ENCODE data around the gene APOC1.

The APOC1 gene

DNA sequence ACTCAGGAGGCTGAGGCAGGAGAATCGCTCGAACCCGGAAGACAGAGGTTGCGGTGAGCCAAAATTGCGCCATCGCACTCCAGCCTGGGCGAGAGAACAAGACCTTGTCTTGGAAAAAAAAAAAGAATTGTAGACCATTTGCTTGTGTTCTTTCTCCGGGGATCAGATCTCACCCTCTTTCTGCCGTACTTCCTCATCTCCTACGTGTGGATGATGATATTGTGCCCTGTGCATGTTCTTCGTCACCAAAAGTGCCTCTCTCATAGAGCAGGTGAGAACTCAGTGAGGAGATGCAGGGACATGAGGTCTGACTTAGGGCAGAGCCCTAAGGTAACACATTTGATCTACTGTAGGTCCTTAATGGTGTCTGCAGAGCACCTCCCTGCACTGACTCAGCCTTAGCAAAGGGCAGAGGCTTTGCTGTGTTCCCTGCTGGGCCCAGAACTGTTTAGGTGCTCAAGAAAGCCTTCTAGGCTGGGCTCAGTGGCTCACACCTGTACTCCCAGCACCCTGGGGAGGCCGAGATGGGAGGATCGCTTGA, 32.7 kb downstream of the APOC1 start:
- Histone ChIP-seq H2AK5ac (ENCODE audit: low read length) (no peak overlapping the region), H2BK120ac (ENCODE audit: insufficient read depth, low read length, poor library complexity) (no peak overlapping the region), H2BK12ac (ENCODE audit: low read length) (no peak overlapping the region), H3K4me3 (ENCODE audit: low read depth, low read length) (no peak overlapping the region), H3K4me2 (ENCODE audit: low read length) (no peak overlapping the region), H3K27ac (ENCODE audit: low read depth, low read length) (no peak overlapping the region), H3K79me1 (ENCODE audit: low read length) (no peaks in the 10 kb centered on the region), H3K14ac (ENCODE audit: low read length) (no peak overlapping the region), H3K23ac (ENCODE audit: low read length) (no peak overlapping the region), H3K4me1 (ENCODE audit: control insufficient read depth in 1 of 2, insufficient read depth in 2 of 2, low read length in 2 of 2) (peaks cover 2 to 3% of the 10 kb centered on the region in 2 experiments), H3K27me3 (ENCODE audit: insufficient read depth, low read length) (no peaks in the 10 kb centered on the region), H4K12ac (ENCODE audit: low read depth, low read length) (no peak overlapping the region), H3K4ac (ENCODE audit: low read depth, low read length) (no peak overlapping the region), H3K9me3 (ENCODE audit: insufficient read depth, low read depth, low read length) (no peaks in the 10 kb centered on the region), H3K79me2 (ENCODE audit: control insufficient read depth, insufficient read depth, low read length, poor library complexity) (no peaks in the 10 kb centered on the region), H4K91ac (ENCODE audit: low read depth, low read length) (no peak overlapping the region), H2BK5ac (ENCODE audit: low read depth, low read length, poor library complexity) (no peak overlapping the region), H3K36me3 (ENCODE audit: control insufficient read depth in 1 of 2, insufficient read depth in 2 of 2, low read length in 2 of 2) (peaks cover 0 to 2% of the 10 kb centered on the region in 2 experiments), H3K9ac (ENCODE audit: low read length) (no peak overlapping the region), H4K8ac (ENCODE audit: low read depth, low read length) (no peak overlapping the region), H2AFZ (ENCODE audit: insufficient read depth, low read length, poor library complexity) (no peak overlapping the region), H3K18ac (ENCODE audit: low read length) (no peak overlapping the region)
- WGBS (ENCODE audit: extremely low coverage, insufficient coverage, insufficient read length): no CpG with 5 or more reads among the region's 13 CpGs
- no peak for DNase-seq

DNA sequence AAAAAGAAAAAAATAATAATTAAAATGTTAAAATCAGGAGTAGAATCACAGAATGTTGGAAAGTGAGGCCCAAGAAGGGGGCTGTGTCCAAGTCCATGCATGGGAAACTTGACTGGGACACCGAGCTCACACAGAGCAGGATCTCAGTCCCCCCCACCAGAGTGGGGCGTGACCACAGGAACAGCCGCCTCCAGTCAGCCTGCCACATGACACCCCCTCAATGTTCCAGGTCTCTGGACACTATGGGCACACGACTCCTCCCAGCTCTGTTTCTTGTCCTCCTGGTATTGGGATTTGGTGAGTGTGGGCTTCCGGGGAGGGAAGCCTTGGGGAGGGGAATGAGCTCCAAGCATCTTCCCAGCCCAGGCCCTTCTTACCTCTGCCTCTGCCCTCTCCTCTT, 33.8 kb downstream of the APOC1 start:
- H3K27me3 ChIP-seq (ENCODE audit: insufficient read depth, low read length): no peaks in the 10 kb centered on the region
- peaks cover 0 to 2% of the 10 kb centered on the region in 2 experiments for H3K36me3 ChIP-seq (ENCODE audit: control insufficient read depth in 1 of 2, insufficient read depth in 2 of 2, low read length in 2 of 2)
- no peak overlapping the region for H2AK5ac ChIP-seq (ENCODE audit: low read length)

DNA sequence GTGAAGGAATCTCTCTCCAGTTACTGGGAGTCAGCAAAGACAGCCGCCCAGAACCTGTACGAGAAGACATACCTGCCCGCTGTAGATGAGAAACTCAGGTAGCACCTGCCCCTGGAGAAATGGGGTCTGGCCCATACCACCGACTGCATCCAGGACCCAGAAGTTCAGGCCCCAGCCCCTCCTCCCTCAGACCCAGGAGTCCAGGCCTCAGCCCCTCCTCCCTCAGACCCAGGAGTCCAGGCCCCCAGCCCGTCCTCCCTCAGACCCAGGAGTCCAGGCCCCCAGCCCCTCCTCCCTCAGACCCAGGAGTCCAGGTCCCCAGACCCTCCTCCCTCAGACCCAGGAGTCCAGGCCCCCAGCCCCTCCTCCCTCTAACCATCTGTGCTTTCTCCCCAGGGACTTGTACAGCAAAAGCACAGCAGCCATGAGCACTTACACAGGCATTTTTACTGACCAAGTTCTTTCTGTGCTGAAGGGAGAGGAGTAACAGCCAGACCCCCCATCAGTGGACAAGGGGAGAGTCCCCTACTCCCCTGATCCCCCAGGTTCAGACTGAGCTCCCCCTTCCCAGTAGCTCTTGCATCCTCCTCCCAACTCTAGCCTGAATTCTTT, 34.5 kb downstream of the APOC1 start:
- no peak overlapping the region for H3K14ac ChIP-seq (ENCODE audit: low read length)
- no peak overlapping the region for H4K8ac ChIP-seq (ENCODE audit: low read depth, low read length)
- H3K27ac ChIP-seq (ENCODE audit: low read depth, low read length): no peak overlapping the region
- H3K36me3 ChIP-seq (ENCODE audit: control insufficient read depth in 1 of 2, insufficient read depth in 2 of 2, low read length in 2 of 2): peaks cover 0 to 2% of the 10 kb centered on the region in 2 experiments
- no peak overlapping the region for H3K23ac ChIP-seq (ENCODE audit: low read length)
- H3K9me3 ChIP-seq (ENCODE audit: insufficient read depth, low read depth, low read length): no peaks in the 10 kb centered on the region
- no peak overlapping the region for H2BK5ac ChIP-seq (ENCODE audit: low read depth, low read length, poor library complexity)
- no peak overlapping the region for H2AK5ac ChIP-seq (ENCODE audit: low read length)
- H3K27me3 ChIP-seq (ENCODE audit: insufficient read depth, low read length): no peaks in the 10 kb centered on the region
- no peak overlapping the region for H2BK12ac ChIP-seq (ENCODE audit: low read length)
- H4K91ac ChIP-seq (ENCODE audit: low read depth, low read length): no peak overlapping the region
- H3K4ac ChIP-seq (ENCODE audit: low read depth, low read length): no peak overlapping the region
- H3K9ac ChIP-seq (ENCODE audit: low read length): no peak overlapping the region
- H3K4me1 ChIP-seq (ENCODE audit: control insufficient read depth in 1 of 2, insufficient read depth in 2 of 2, low read length in 2 of 2): peaks cover 2 to 3% of the 10 kb centered on the region in 2 experiments
- no peak overlapping the region for H3K4me3 ChIP-seq (ENCODE audit: low read depth, low read length)
- H3K79me1 ChIP-seq (ENCODE audit: low read length): no peaks in the 10 kb centered on the region
- DNase-seq: no peak
- WGBS (ENCODE audit: extremely low coverage, insufficient coverage, insufficient read length): no CpG with 5 or more reads among the region's 5 CpGs
- no peaks in the 10 kb centered on the region for H3K79me2 ChIP-seq (ENCODE audit: control insufficient read depth, insufficient read depth, low read length, poor library complexity)
- no peak overlapping the region for H2AFZ ChIP-seq (ENCODE audit: insufficient read depth, low read length, poor library complexity)
- H2BK120ac ChIP-seq (ENCODE audit: insufficient read depth, low read length, poor library complexity): no peak overlapping the region
- no peak overlapping the region for H4K12ac ChIP-seq (ENCODE audit: low read depth, low read length)
- no peak overlapping the region for H3K18ac ChIP-seq (ENCODE audit: low read length)
- no peak overlapping the region for H3K4me2 ChIP-seq (ENCODE audit: low read length)

More for the DNA sequence above, 33.8 kb downstream of the APOC1 start:
- Histone ChIP-seq H3K4me3 (ENCODE audit: low read depth, low read length) (no peak overlapping the region), H4K8ac (ENCODE audit: low read depth, low read length) (no peak overlapping the region), H4K12ac (ENCODE audit: low read depth, low read length) (no peak overlapping the region), H3K79me1 (ENCODE audit: low read length) (no peaks in the 10 kb centered on the region), H3K4me2 (ENCODE audit: low read length) (no peak overlapping the region), H3K4ac (ENCODE audit: low read depth, low read length) (no peak overlapping the region), H3K9me3 (ENCODE audit: insufficient read depth, low read depth, low read length) (no peaks in the 10 kb centered on the region), H3K14ac (ENCODE audit: low read length) (no peak overlapping the region), H3K27ac (ENCODE audit: low read depth, low read length) (no peak overlapping the region), H3K9ac (ENCODE audit: low read length) (no peak overlapping the region), H2AFZ (ENCODE audit: insufficient read depth, low read length, poor library complexity) (no peak overlapping the region), H3K18ac (ENCODE audit: low read length) (no peak overlapping the region), H3K23ac (ENCODE audit: low read length) (no peak overlapping the region), H2BK12ac (ENCODE audit: low read length) (no peak overlapping the region), H3K79me2 (ENCODE audit: control insufficient read depth, insufficient read depth, low read length, poor library complexity) (no peaks in the 10 kb centered on the region), H2BK5ac (ENCODE audit: low read depth, low read length, poor library complexity) (no peak overlapping the region), H3K4me1 (ENCODE audit: control insufficient read depth in 1 of 2, insufficient read depth in 2 of 2, low read length in 2 of 2) (peaks cover 2 to 3% of the 10 kb centered on the region in 2 experiments), H2BK120ac (ENCODE audit: insufficient read depth, low read length, poor library complexity) (no peak overlapping the region), H4K91ac (ENCODE audit: low read depth, low read length) (no peak overlapping the region)
- no peak for DNase-seq
- WGBS (ENCODE audit: extremely low coverage, insufficient coverage, insufficient read length): no CpG with 5 or more reads among the region's 5 CpGs

DNA sequence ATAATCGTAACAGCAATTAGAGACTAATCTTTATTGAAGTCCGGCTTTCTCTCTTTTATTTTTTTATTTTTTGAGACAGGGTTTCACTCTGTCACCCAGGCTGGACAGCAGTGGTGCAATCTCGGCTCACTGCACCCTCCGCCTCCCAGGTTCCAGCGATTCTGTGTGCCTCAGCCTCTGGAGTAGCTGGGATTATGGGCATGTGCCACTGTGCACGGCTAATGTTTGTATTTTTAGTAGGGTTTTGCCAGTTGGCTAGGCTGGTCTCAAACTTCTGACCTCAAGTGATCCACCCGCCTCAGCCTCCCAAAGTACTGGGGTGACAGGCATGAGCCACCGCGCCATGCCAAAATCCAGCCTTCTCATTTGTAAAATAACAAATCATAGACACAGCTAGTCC, 35.1 kb downstream of the APOC1 start:
- Histone ChIP-seq H3K18ac (ENCODE audit: low read length) (no peak overlapping the region), H3K4ac (ENCODE audit: low read depth, low read length) (no peak overlapping the region), H2AFZ (ENCODE audit: insufficient read depth, low read length, poor library complexity) (no peak overlapping the region), H2BK5ac (ENCODE audit: low read depth, low read length, poor library complexity) (no peak overlapping the region), H2BK12ac (ENCODE audit: low read length) (no peak overlapping the region), H4K91ac (ENCODE audit: low read depth, low read length) (no peak overlapping the region), H3K4me2 (ENCODE audit: low read length) (no peak overlapping the region), H3K27ac (ENCODE audit: low read depth, low read length) (no peak overlapping the region), H3K79me2 (ENCODE audit: control insufficient read depth, insufficient read depth, low read length, poor library complexity) (peaks cover 2% of the 10 kb centered on the region), H2BK120ac (ENCODE audit: insufficient read depth, low read length, poor library complexity) (no peak overlapping the region), H3K27me3 (ENCODE audit: insufficient read depth, low read length) (no peaks in the 10 kb centered on the region), H3K79me1 (ENCODE audit: low read length) (peaks cover 1% of the 10 kb centered on the region), H3K4me1 (ENCODE audit: control insufficient read depth in 1 of 2, insufficient read depth in 2 of 2, low read length in 2 of 2) (peaks cover 2 to 6% of the 10 kb centered on the region in 2 experiments), H3K36me3 (ENCODE audit: control insufficient read depth in 1 of 2, insufficient read depth in 2 of 2, low read length in 2 of 2) (peaks cover 0 to 2% of the 10 kb centered on the region in 2 experiments), H3K23ac (ENCODE audit: low read length) (no peak overlapping the region), H2AK5ac (ENCODE audit: low read length) (no peak overlapping the region), H3K4me3 (ENCODE audit: low read depth, low read length) (no peak overlapping the region), H3K9me3 (ENCODE audit: insufficient read depth, low read depth, low read length) (no peaks in the 10 kb centered on the region), H3K9ac (ENCODE audit: low read length) (no peak overlapping the region), H3K14ac (ENCODE audit: low read length) (no peak overlapping the region), H4K12ac (ENCODE audit: low read depth, low read length) (no peak overlapping the region), H4K8ac (ENCODE audit: low read depth, low read length) (no peak overlapping the region)
- WGBS (ENCODE audit: extremely low coverage, insufficient coverage, insufficient read length): no CpG with 5 or more reads among the region's 9 CpGs
- DNase-seq: no peak

Measured in trophoblast cell (in vitro differentiated cells and primary cell).